A549 (cell line): ENCODE data around the gene OR52D1. TPM values are rescaled to one million over a fixed set of nuclear protein-coding genes. Genes with fewer than 3 reads are reported as not detected.

Source experiments
- ATAC-seq, 2 experiments: fragments of 200-7000 bp in 1 of 2; fragments of >200 bp in 1 of 2; cut with Nextera tagmentation in 1 of 2; cut with Tn5 transposase in 1 of 2; 3 replicates each; pipeline versions ENCODE4 v1.8.0 to v1.9.1; 2018 to 2020; ENCODE audit warnings: mild to moderate bottlenecking in 1 of 2, moderate library complexity in 1 of 2
- CTCF ChIA-PET: fragments of 300-600 bp; sonication (Branson Sonifier 250); formaldehyde crosslinking; extraction: SDS; loops from one replicate; lab custom pipeline; 2021; ENCODE audit warnings: antibody characterized with exemption, inconsistent platforms; lab: Yijun Ruan, JAX
- POLR2A ChIA-PET: fragments of 350-600 bp; formaldehyde crosslinking; extraction: SDS; loops from one replicate; lab custom pipeline; 2021; ENCODE audit warnings: antibody characterized with exemption, inconsistent platforms; lab: Yijun Ruan, JAX
- DNase-seq, 2 experiments: peaks; one replicate each; pipeline versions ENCODE4 v3.0.0 to v3.0.0-alpha.2; 2011 to 2016; ENCODE audit warnings: low read depth in 1 of 2, low spot score in 1 of 2
- FAIRE-seq: peaks from 2 replicates; lab custom pipeline; 2011; peaks lifted over from hg19 to GRCh38; lab: Jason Lieb, UNC
- H3K27ac ChIP-seq, 2 experiments: fragments of >200 bp; sonication (Bioruptor Twin); formaldehyde crosslinking; 3 replicates each; pipeline ENCODE4 v1.5.1; 2016 to 2017
- H3K4me1 ChIP-seq: fragments of >200 bp; sonication (Bioruptor Twin); formaldehyde crosslinking; 3 replicates; pipeline ENCODE4 v1.6.1; 2016
- H3K4me2 ChIP-seq: fragments of >200 bp; sonication (Bioruptor Twin); formaldehyde crosslinking; 3 replicates; pipeline ENCODE4 v1.6.1; 2016
- H3K4me3 ChIP-seq: fragments of >200 bp; sonication (Bioruptor Twin); formaldehyde crosslinking; 3 replicates; pipeline ENCODE4 v1.5.1; 2016
- H3K9me3 ChIP-seq: fragments of >200 bp; sonication (Bioruptor Twin); formaldehyde crosslinking; 3 replicates; pipeline ENCODE4 v1.6.1; 2016
- CHD2 ChIP-seq: fragments of 150-350 bp; IDR thresholded peaks from 2 replicates; pipeline ENCODE4 v1.6.1; 2014; ENCODE audit warnings: low read length; ENCODE audit not compliant: partially characterized antibody
- EHF ChIP-seq: fragments of 250-450 bp; sonication (Bioruptor Pico); IDR thresholded peaks from 2 replicates; pipeline ENCODE4 v1.5.0; 2020; ENCODE audit warnings: mild to moderate bottlenecking
- ESRRA ChIP-seq: fragments of 150-350 bp; IDR thresholded peaks from 2 replicates; pipeline ENCODE4 v1.6.1; 2014; ENCODE audit warnings: mild to moderate bottlenecking, low read length, borderline replicate concordance
- GATA3 ChIP-seq: IDR thresholded peaks from 2 replicates; pipeline ENCODE4 v1.6.1; 2012; ENCODE audit warnings: borderline replicate concordance
- HOXB13 ChIP-seq: fragments of 250-450 bp; sonication (Bioruptor Pico); IDR thresholded peaks from 2 replicates; pipeline ENCODE4 v1.5.0; 2020; ENCODE audit warnings: low read depth, mild to moderate bottlenecking, moderate library complexity
- KDM5A ChIP-seq: fragments of 200-600 bp; sonication (generic); IDR thresholded peaks from 2 replicates; pipeline ENCODE4 v1.6.1; 2016; ENCODE audit warnings: antibody characterized with exemption, mild to moderate bottlenecking
- MAX ChIP-seq: IDR thresholded peaks from 2 replicates; pipeline ENCODE4 v1.6.1; 2012
- MAZ ChIP-seq: fragments of 150-350 bp; IDR thresholded peaks from 2 replicates; pipeline ENCODE4 v1.6.1; 2014; ENCODE audit warnings: antibody characterized with exemption, low read depth, low read length, borderline replicate concordance
- NFE2L2 ChIP-seq: fragments of 150-350 bp; conservative IDR thresholded peaks from 2 replicates; pipeline ENCODE4 v1.6.1; 2014; ENCODE audit warnings: low read length
- NR3C1 ChIP-seq: fragments of >200 bp; sonication (Bioruptor Twin); formaldehyde crosslinking; IDR thresholded peaks from 3 replicates; pipeline ENCODE4 v1.6.1; 2017
- polyA plus RNA-seq, 4 experiments: library from polyadenylated mRNA; depleted of rRNA in 3 of 4; stranded (reverse); fragments of >200 nt; fragmentation: RNase III in 1 of 4; extraction: RNeasy Plus Mini Kit Qiagen cat#74134 plus additional on column Dnase treatment in 1 of 4; gene quantifications; 2 replicates in 3 of 4; 3 replicates in 1 of 4; pipeline ENCODE4 v1.2.3, GENCODE V29; 2011 to 2017

OR52D1 gene
- polyA plus RNA-seq, 2 of the 4 experiments (the other 2 are of a cell fraction), result not detected

DNA sequence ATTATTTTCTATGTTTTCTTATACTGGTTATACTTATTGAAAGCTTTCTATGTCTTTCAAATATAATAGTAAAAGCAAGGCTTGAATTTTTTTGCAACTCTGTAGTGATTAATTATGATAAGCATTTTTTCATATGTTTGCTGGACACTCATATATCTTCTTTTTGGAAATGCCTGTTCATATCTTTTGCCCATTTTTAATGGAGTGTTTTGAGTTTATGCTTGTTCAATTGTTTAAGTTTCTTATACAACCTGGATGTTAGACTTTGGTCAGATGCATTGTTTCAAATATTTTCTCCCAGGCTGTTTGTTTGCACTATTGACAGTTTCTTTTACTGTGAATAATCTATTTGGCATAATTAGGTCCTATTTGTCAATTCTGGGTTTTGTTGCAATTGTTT is 48.0 kb downstream of the OR52D1 start:
- H3K9me3 ChIP-seq, result peaks cover 4% of the 10 kb centered on the region; the same call in 1 of the 3 replicates
- ChIA-PET POLR2A (no interaction called here), CTCF (no interaction called here)
- no peak overlapping the region for H3K27ac ChIP-seq
- no peak overlapping the region for H3K4me2 ChIP-seq
- TF ChIP-seq MAX, result no peak
- no peak for TF ChIP-seq EHF (CRISPR knock-in tag)
- TF ChIP-seq ESRRA, result no peak
- no peak for TF ChIP-seq GATA3
- no peak for TF ChIP-seq NFE2L2
- TF ChIP-seq KDM5A, result no peak
- no peak for TF ChIP-seq MAZ
- no peak for TF ChIP-seq CHD2
- TF ChIP-seq NR3C1, result no peak
- no peak for TF ChIP-seq HOXB13 (CRISPR knock-in tag)
- H3K4me3 ChIP-seq, result no peak overlapping the region
- no peaks in the 10 kb centered on the region for H3K4me1 ChIP-seq
- DNase-seq (no peak), FAIRE-seq (no peak), ATAC-seq (no peak)

Other genes with a start within 250 kb of the OR52D1 start
- not detected in 2 replicates for gene HBG1, start 238.8 kb upstream of the OR52D1 start, polyA plus RNA-seq (2011; rRNA removed)
- gene HBG1, start 238.8 kb upstream of the OR52D1 start, polyA plus RNA-seq (2017; fragmentation: RNase III; extraction: RNeasy Plus Mini Kit Qiagen cat#74134 plus additional on column Dnase treatment), result not detected in 3 replicates
- gene HBG2, start 233.9 kb upstream of the OR52D1 start, polyA plus RNA-seq (2011; rRNA removed), result not detected in 2 replicates
- not detected in 3 replicates for gene HBG2, start 233.9 kb upstream of the OR52D1 start, polyA plus RNA-seq (2017; fragmentation: RNase III; extraction: RNeasy Plus Mini Kit Qiagen cat#74134 plus additional on column Dnase treatment)
- gene HBE1, start 218.7 kb upstream of the OR52D1 start, polyA plus RNA-seq (2011; rRNA removed), result 0.24 and 0.32 TPM in 2 replicates
- gene HBE1, start 218.7 kb upstream of the OR52D1 start, polyA plus RNA-seq (2017; fragmentation: RNase III; extraction: RNeasy Plus Mini Kit Qiagen cat#74134 plus additional on column Dnase treatment), result 0.10 TPM in 1 of 3 replicates, not detected in the others
- 0.11 TPM in 1 of 2 replicates, not detected in the other for gene OR51B4, start 186.7 kb upstream of the OR52D1 start, polyA plus RNA-seq (2011; rRNA removed)
- not detected in 3 replicates for gene OR51B4, start 186.7 kb upstream of the OR52D1 start, polyA plus RNA-seq (2017; fragmentation: RNase III; extraction: RNeasy Plus Mini Kit Qiagen cat#74134 plus additional on column Dnase treatment)
- gene OR51B2, start 164.4 kb upstream of the OR52D1 start, polyA plus RNA-seq (2011; rRNA removed), result not detected in 2 replicates
- not detected in 3 replicates for gene OR51B2, start 164.4 kb upstream of the OR52D1 start, polyA plus RNA-seq (2017; fragmentation: RNase III; extraction: RNeasy Plus Mini Kit Qiagen cat#74134 plus additional on column Dnase treatment)
- 0.09 and 0.19 TPM in 2 replicates for gene OR51B5, start 145.2 kb upstream of the OR52D1 start, polyA plus RNA-seq (2011; rRNA removed)
- 0.06 to 0.10 TPM in 2 of 3 replicates, not detected in the other for gene OR51B5, start 145.2 kb upstream of the OR52D1 start, polyA plus RNA-seq (2017; fragmentation: RNase III; extraction: RNeasy Plus Mini Kit Qiagen cat#74134 plus additional on column Dnase treatment)
- not detected in 2 replicates for gene OR51B6, start 137.2 kb upstream of the OR52D1 start, polyA plus RNA-seq (2011; rRNA removed)
- gene OR51B6, start 137.2 kb upstream of the OR52D1 start, polyA plus RNA-seq (2017; fragmentation: RNase III; extraction: RNeasy Plus Mini Kit Qiagen cat#74134 plus additional on column Dnase treatment), result not detected in 3 replicates
- gene OR51M1, start 104.9 kb upstream of the OR52D1 start, polyA plus RNA-seq (2011; rRNA removed), result not detected in 2 replicates
- gene OR51M1, start 104.9 kb upstream of the OR52D1 start, polyA plus RNA-seq (2017; fragmentation: RNase III; extraction: RNeasy Plus Mini Kit Qiagen cat#74134 plus additional on column Dnase treatment), result not detected in 3 replicates
- not detected in 2 replicates for gene OR51Q1, start 66.6 kb upstream of the OR52D1 start, polyA plus RNA-seq (2011; rRNA removed)
- not detected in 3 replicates for gene OR51Q1, start 66.6 kb upstream of the OR52D1 start, polyA plus RNA-seq (2017; fragmentation: RNase III; extraction: RNeasy Plus Mini Kit Qiagen cat#74134 plus additional on column Dnase treatment)
- gene OR51I1, start 47.2 kb upstream of the OR52D1 start, polyA plus RNA-seq (2011; rRNA removed), result not detected in 2 replicates
- not detected in 3 replicates for gene OR51I1, start 47.2 kb upstream of the OR52D1 start, polyA plus RNA-seq (2017; fragmentation: RNase III; extraction: RNeasy Plus Mini Kit Qiagen cat#74134 plus additional on column Dnase treatment)
- gene OR51I2, start 39.4 kb upstream of the OR52D1 start, polyA plus RNA-seq (2011; rRNA removed), result not detected in 2 replicates
- gene OR51I2, start 39.4 kb upstream of the OR52D1 start, polyA plus RNA-seq (2017; fragmentation: RNase III; extraction: RNeasy Plus Mini Kit Qiagen cat#74134 plus additional on column Dnase treatment), result not detected in 3 replicates
- not detected in 2 replicates for gene UBQLN3, start 21.3 kb downstream of the OR52D1 start, polyA plus RNA-seq (2011; rRNA removed)
- not detected in 3 replicates for gene UBQLN3, start 21.3 kb downstream of the OR52D1 start, polyA plus RNA-seq (2017; fragmentation: RNase III; extraction: RNeasy Plus Mini Kit Qiagen cat#74134 plus additional on column Dnase treatment)
- gene UBQLNL, start 28.0 kb downstream of the OR52D1 start, polyA plus RNA-seq (2011; rRNA removed), result 0.41 and 0.71 TPM in 2 replicates
- 0.06 to 0.13 TPM (median 0.12 TPM) in 3 replicates for gene UBQLNL, start 28.0 kb downstream of the OR52D1 start, polyA plus RNA-seq (2017; fragmentation: RNase III; extraction: RNeasy Plus Mini Kit Qiagen cat#74134 plus additional on column Dnase treatment)
- gene OR52H1, start 59.9 kb downstream of the OR52D1 start, polyA plus RNA-seq (2011; rRNA removed), result not detected in 2 replicates
- gene OR52H1, start 59.9 kb downstream of the OR52D1 start, polyA plus RNA-seq (2017; fragmentation: RNase III; extraction: RNeasy Plus Mini Kit Qiagen cat#74134 plus additional on column Dnase treatment), result not detected in 3 replicates
- gene OR52B6, start 92.2 kb downstream of the OR52D1 start, polyA plus RNA-seq (2011; rRNA removed), result not detected in 2 replicates
- gene OR52B6, start 92.2 kb downstream of the OR52D1 start, polyA plus RNA-seq (2017; fragmentation: RNase III; extraction: RNeasy Plus Mini Kit Qiagen cat#74134 plus additional on column Dnase treatment), result not detected in 3 replicates
- 44.1 and 52.8 TPM in 2 replicates for gene TRIM6, start 108.0 kb downstream of the OR52D1 start, polyA plus RNA-seq (2011; rRNA removed)
- gene TRIM6, start 108.0 kb downstream of the OR52D1 start, polyA plus RNA-seq (2017; fragmentation: RNase III; extraction: RNeasy Plus Mini Kit Qiagen cat#74134 plus additional on column Dnase treatment), result 22.6 to 27.5 TPM (median 22.9 TPM) in 3 replicates
- 11.7 and 15.2 TPM in 2 replicates for gene TRIM34, start 136.3 kb downstream of the OR52D1 start, polyA plus RNA-seq (2011; rRNA removed)
- gene TRIM34, start 136.3 kb downstream of the OR52D1 start, polyA plus RNA-seq (2017; fragmentation: RNase III; extraction: RNeasy Plus Mini Kit Qiagen cat#74134 plus additional on column Dnase treatment), result 6.1 to 8.1 TPM (median 6.8 TPM) in 3 replicates
- 30.5 and 32.6 TPM in 2 replicates for gene TRIM5, start 196.4 kb downstream of the OR52D1 start, polyA plus RNA-seq (2011; rRNA removed)
- gene TRIM5, start 196.4 kb downstream of the OR52D1 start, polyA plus RNA-seq (2017; fragmentation: RNase III; extraction: RNeasy Plus Mini Kit Qiagen cat#74134 plus additional on column Dnase treatment), result 19.6 to 22.8 TPM (median 21.9 TPM) in 3 replicates
- 2.4 and 2.7 TPM in 2 replicates for gene TRIM22, start 201.1 kb downstream of the OR52D1 start, polyA plus RNA-seq (2011; rRNA removed)
- gene TRIM22, start 201.1 kb downstream of the OR52D1 start, polyA plus RNA-seq (2017; fragmentation: RNase III; extraction: RNeasy Plus Mini Kit Qiagen cat#74134 plus additional on column Dnase treatment), result 1.2 to 1.5 TPM (median 1.4 TPM) in 3 replicates
- gene OR56B1, start 247.8 kb downstream of the OR52D1 start, polyA plus RNA-seq (2011; rRNA removed), result not detected in 2 replicates
- not detected in 3 replicates for gene OR56B1, start 247.8 kb downstream of the OR52D1 start, polyA plus RNA-seq (2017; fragmentation: RNase III; extraction: RNeasy Plus Mini Kit Qiagen cat#74134 plus additional on column Dnase treatment)